ENCODE results near the gene PCDHB12. TPM values are rescaled to one million over a fixed set of nuclear protein-coding genes. Genes with fewer than 3 reads are reported as not detected.
A peak's percentile ranks its signal among the peaks of the same experiment; 100 is the strongest.
"Not testable (repeated sequence)": the region's sequence is repeated elsewhere in the genome, so short reads cannot be mapped to it uniquely, and the experiment has no call there.

PCDHB12 gene
- total RNA-seq, 1 experiment from 2014 or later = 0.42 TPM

- in situ Hi-C loops (cut with HindIII; ENCODE audit: low pct_unique_long_range_greater_than_20kb, low sequenced_read_pairs) = no loop called here
Observed at GRCh38 chr5:141196363-141196762, 12.2 kb upstream of the PCDHB12 start.

GRCh38 chr5:141199359-141200235 is 8.9 kb upstream of the PCDHB12 start, which contains the start of gene PCDHB11:
Gene PCDHB11 (plus strand): TSS chr5:141199627. CDS start chr5:141199775, 148 bp downstream.
- in situ Hi-C loops (cut with HindIII; ENCODE audit: low pct_unique_long_range_greater_than_20kb, low sequenced_read_pairs) = no loop called here
- DNase-seq (ENCODE audit: low read depth, low spot score) = peak; percentile 60

More at GRCh38 chr5:141196363-141196762, 12.2 kb upstream of the PCDHB12 start:
- no peak for DNase-seq (ENCODE audit: low read depth, low spot score)

GRCh38 chr5:141201126-141201525 is 7.4 kb upstream of the PCDHB12 start:
- in situ Hi-C loops (cut with HindIII; ENCODE audit: low pct_unique_long_range_greater_than_20kb, low sequenced_read_pairs); DNase-seq (ENCODE audit: low read depth, low spot score): not testable (repeated sequence)

- in situ Hi-C loops (cut with HindIII; ENCODE audit: low pct_unique_long_range_greater_than_20kb, low sequenced_read_pairs); DNase-seq (ENCODE audit: low read depth, low spot score): not testable (repeated sequence)
Observed at GRCh38 chr5:141201646-141202045, 6.9 kb upstream of the PCDHB12 start.

GRCh38 chr5:141210281-141210680 is 1.8 kb downstream of the PCDHB12 start:
- DNase-seq (ENCODE audit: low read depth, low spot score); in situ Hi-C loops (cut with HindIII; ENCODE audit: low pct_unique_long_range_greater_than_20kb, low sequenced_read_pairs): not testable (repeated sequence)

GRCh38 chr5:141210849-141211248 is 2.3 kb downstream of the PCDHB12 start:
- DNase-seq (ENCODE audit: low read depth, low spot score); in situ Hi-C loops (cut with HindIII; ENCODE audit: low pct_unique_long_range_greater_than_20kb, low sequenced_read_pairs): not testable (repeated sequence)

- in situ Hi-C loops (cut with HindIII; ENCODE audit: low pct_unique_long_range_greater_than_20kb, low sequenced_read_pairs) = not testable (repeated sequence)
- peak; percentile 47 for DNase-seq (ENCODE audit: low read depth, low spot score)
Observed at GRCh38 chr5:141213656-141214339, 5.3 kb downstream of the PCDHB12 start, which contains the start of gene PCDHB13. Gene PCDHB13 (plus strand): TSS chr5:141213919. CDS start chr5:141214124, 205 bp downstream.

- in situ Hi-C loops (cut with HindIII; ENCODE audit: low pct_unique_long_range_greater_than_20kb, low sequenced_read_pairs); DNase-seq (ENCODE audit: low read depth, low spot score): not testable (repeated sequence)
Observed at GRCh38 chr5:141214583-141214982, 6.1 kb downstream of the PCDHB12 start.

GRCh38 chr5:141215504-141215903 is 7.0 kb downstream of the PCDHB12 start:
- in situ Hi-C loops (cut with HindIII; ENCODE audit: low pct_unique_long_range_greater_than_20kb, low sequenced_read_pairs) = not testable (repeated sequence)

GRCh38 chr5:141216035-141216434 is 7.5 kb downstream of the PCDHB12 start:
- DNase-seq (ENCODE audit: low read depth, low spot score); in situ Hi-C loops (cut with HindIII; ENCODE audit: low pct_unique_long_range_greater_than_20kb, low sequenced_read_pairs): not testable (repeated sequence)

More at GRCh38 chr5:141215504-141215903, 7.0 kb downstream of the PCDHB12 start:
- DNase-seq (ENCODE audit: low read depth, low spot score) = not testable (repeated sequence)

GRCh38 chr5:141223112-141223783 is 14.7 kb downstream of the PCDHB12 start, which contains the start of gene PCDHB14:
Gene PCDHB14 (plus strand): TSS chr5:141223343. CDS start chr5:141223506, 163 bp downstream.
- in situ Hi-C loops (cut with HindIII; ENCODE audit: low pct_unique_long_range_greater_than_20kb, low sequenced_read_pairs) = no loop called here
- DNase-seq (ENCODE audit: low read depth, low spot score) = peak; percentile 62

GRCh38 chr5:141224844-141225243 is 16.3 kb downstream of the PCDHB12 start:
- DNase-seq (ENCODE audit: low read depth, low spot score); in situ Hi-C loops (cut with HindIII; ENCODE audit: low pct_unique_long_range_greater_than_20kb, low sequenced_read_pairs): not testable (repeated sequence)

- in situ Hi-C loops (cut with HindIII; ENCODE audit: low pct_unique_long_range_greater_than_20kb, low sequenced_read_pairs); DNase-seq (ENCODE audit: low read depth, low spot score): not testable (repeated sequence)
Observed at GRCh38 chr5:141225421-141225820, 16.9 kb downstream of the PCDHB12 start.

- in situ Hi-C loops (cut with HindIII; ENCODE audit: low pct_unique_long_range_greater_than_20kb, low sequenced_read_pairs) = no loop called here
- peak; percentile 34 for DNase-seq (ENCODE audit: low read depth, low spot score)
Observed at GRCh38 chr5:141234109-141234667, 25.7 kb downstream of the PCDHB12 start.

GRCh38 chr5:141235922-141236321 is 27.4 kb downstream of the PCDHB12 start:
- DNase-seq (ENCODE audit: low read depth, low spot score); in situ Hi-C loops (cut with HindIII; ENCODE audit: low pct_unique_long_range_greater_than_20kb, low sequenced_read_pairs): not testable (repeated sequence)

- in situ Hi-C loops (cut with HindIII; ENCODE audit: low pct_unique_long_range_greater_than_20kb, low sequenced_read_pairs) = no loop called here
- DNase-seq (ENCODE audit: low read depth, low spot score) = no peak
Observed at GRCh38 chr5:141236516-141237313, 28.2 kb downstream of the PCDHB12 start.

Measured in SK-MEL-5 (cell line).